OCI-LY3 (cell line): ENCODE data around the gene EHBP1.

Experiments
- H2AFZ ChIP-seq: fragments of 200-600, 300-600 bp; shearing (Covaris generic); 2 replicates; pipeline ENCODE4 v1.6.0; 2014; ENCODE audit warnings: antibody characterized with exemption, low read depth, low read length
- H3K27ac ChIP-seq: fragments of 200-600, 300-600 bp; sonication (generic); 2 replicates; pipeline ENCODE4 v1.5.1; 2014; ENCODE audit warnings: mild to moderate bottlenecking, low read length, moderate library complexity, mixed read lengths
- H3K27me3 ChIP-seq: fragments of 200-600, 300-600 bp; sonication (generic); 2 replicates; pipeline ENCODE4 v1.6.1; 2014; ENCODE audit warnings: low read depth, low read length, mixed read lengths
- H3K36me3 ChIP-seq: fragments of 200-600, 300-600 bp; sonication (generic); replicated peaks from 2 replicates; pipeline ENCODE3; 2014; ENCODE audit warnings: low read depth, low read length, mixed read lengths
- H3K4me1 ChIP-seq: fragments of 300-600, 200-600 bp; sonication (generic); 2 replicates; pipeline ENCODE4 v1.6.1; 2014; ENCODE audit warnings: low read length, mixed read lengths
- H3K4me2 ChIP-seq: fragments of 200-600, 300-600 bp; sonication (generic); 2 replicates; pipeline ENCODE4 v1.6.1; 2014; ENCODE audit warnings: low read length, mixed read lengths
- H3K4me3 ChIP-seq: fragments of 300-600, 200-600 bp; sonication (generic); 2 replicates; pipeline ENCODE4 v1.5.1; 2014; ENCODE audit warnings: antibody characterized with exemption, mild to moderate bottlenecking, low read length, moderate library complexity
- H3K79me2 ChIP-seq: fragments of 300-600, 200-600 bp; shearing (Covaris generic); 2 replicates; pipeline ENCODE4 v1.6.1; 2014; ENCODE audit warnings: mild to moderate bottlenecking, low read length, mixed read lengths
- H3K9ac ChIP-seq: fragments of 300-600, 200-600 bp; shearing (Covaris generic); 2 replicates; pipeline ENCODE4 v1.6.0; 2014; ENCODE audit warnings: mild to moderate bottlenecking, low read length, moderate library complexity
- H3K9me3 ChIP-seq: fragments of 200-600, 300-600 bp; shearing (Covaris generic); 2 replicates; pipeline ENCODE4 v1.6.1; 2014; ENCODE audit warnings: low read length, mixed read lengths; ENCODE audit not compliant: insufficient read depth
- H4K20me1 ChIP-seq: fragments of 200-600, 300-600 bp; sonication (generic); 2 replicates; pipeline ENCODE4 v1.6.1; 2016; ENCODE audit warnings: low read length, mixed read lengths; ENCODE audit not compliant: insufficient read depth
- EZH2phosphoT487 ChIP-seq: fragments of 200-600 bp; shearing (Covaris generic); IDR thresholded peaks from 2 replicates; pipeline ENCODE4 v1.6.1; 2018; ENCODE audit warnings: antibody characterized with exemption, mixed run types, low read depth
- TF ChIP-seq, protein P1 (sequence below): fragments of 200-600, 300-600 bp; sonication (generic); IDR thresholded peaks from 2 replicates; pipeline ENCODE4 v1.5.1; 2014; ENCODE audit warnings: antibody characterized with exemption, low read length, low read depth

The EHBP1 gene

DNA sequence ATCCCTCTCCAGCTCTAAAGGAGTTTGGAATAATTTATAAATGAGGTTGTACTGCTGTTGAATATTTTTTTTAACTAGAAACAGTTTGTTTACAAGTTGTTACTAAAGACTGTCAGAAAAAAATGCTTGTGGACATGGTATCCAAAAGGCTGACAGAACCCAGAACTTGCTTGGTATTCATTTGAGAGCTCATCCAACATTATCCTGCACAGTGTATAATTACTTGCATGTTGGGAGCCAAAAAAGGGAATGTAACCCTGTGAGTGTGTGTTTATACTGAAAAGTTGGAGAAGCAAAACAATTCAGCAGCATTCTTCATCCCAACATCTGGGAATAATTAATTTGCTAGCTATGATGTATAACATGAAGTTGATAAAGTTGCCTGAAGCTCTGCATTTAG, 42.1 kb upstream of the EHBP1 start:
- Histone ChIP-seq H3K4me2 (no peak overlapping the region), H3K9me3 (no peaks in the 10 kb centered on the region), H2AFZ (no peak overlapping the region), H3K4me3 (no peak overlapping the region), H3K27me3 (peaks cover 3% of the 10 kb centered on the region; the same call in 1 of the 2 replicates), H4K20me1 (no peaks in the 10 kb centered on the region), H3K79me2 (no peaks in the 10 kb centered on the region), H3K36me3 (no peaks in the 10 kb centered on the region), H3K9ac (no peak overlapping the region), H3K27ac (no peak overlapping the region), H3K4me1 (peaks cover 24% of the 10 kb centered on the region)
- no peak for TF ChIP-seq EZH2phosphoT487
- TF ChIP-seq, protein P1, sequence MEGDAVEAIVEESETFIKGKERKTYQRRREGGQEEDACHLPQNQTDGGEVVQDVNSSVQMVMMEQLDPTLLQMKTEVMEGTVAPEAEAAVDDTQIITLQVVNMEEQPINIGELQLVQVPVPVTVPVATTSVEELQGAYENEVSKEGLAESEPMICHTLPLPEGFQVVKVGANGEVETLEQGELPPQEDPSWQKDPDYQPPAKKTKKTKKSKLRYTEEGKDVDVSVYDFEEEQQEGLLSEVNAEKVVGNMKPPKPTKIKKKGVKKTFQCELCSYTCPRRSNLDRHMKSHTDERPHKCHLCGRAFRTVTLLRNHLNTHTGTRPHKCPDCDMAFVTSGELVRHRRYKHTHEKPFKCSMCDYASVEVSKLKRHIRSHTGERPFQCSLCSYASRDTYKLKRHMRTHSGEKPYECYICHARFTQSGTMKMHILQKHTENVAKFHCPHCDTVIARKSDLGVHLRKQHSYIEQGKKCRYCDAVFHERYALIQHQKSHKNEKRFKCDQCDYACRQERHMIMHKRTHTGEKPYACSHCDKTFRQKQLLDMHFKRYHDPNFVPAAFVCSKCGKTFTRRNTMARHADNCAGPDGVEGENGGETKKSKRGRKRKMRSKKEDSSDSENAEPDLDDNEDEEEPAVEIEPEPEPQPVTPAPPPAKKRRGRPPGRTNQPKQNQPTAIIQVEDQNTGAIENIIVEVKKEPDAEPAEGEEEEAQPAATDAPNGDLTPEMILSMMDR: no peak

GRCh38 chr2:62663920-62664795, 41.4 kb upstream of the EHBP1 start:
- Histone ChIP-seq H3K79me2 (no peaks in the 10 kb centered on the region), H3K36me3 (no peaks in the 10 kb centered on the region), H4K20me1 (no peaks in the 10 kb centered on the region), H3K4me2 (no peak overlapping the region), H3K27me3 (peaks cover 3% of the 10 kb centered on the region; the same call in 1 of the 2 replicates), H3K4me3 (no peak overlapping the region), H3K9ac (no peak overlapping the region), H3K27ac (no peak overlapping the region), H3K4me1 (peaks cover 24% of the 10 kb centered on the region), H2AFZ (no peak overlapping the region), H3K9me3 (no peaks in the 10 kb centered on the region)
- TF ChIP-seq, protein P1: no peak
- no peak for TF ChIP-seq EZH2phosphoT487

DNA sequence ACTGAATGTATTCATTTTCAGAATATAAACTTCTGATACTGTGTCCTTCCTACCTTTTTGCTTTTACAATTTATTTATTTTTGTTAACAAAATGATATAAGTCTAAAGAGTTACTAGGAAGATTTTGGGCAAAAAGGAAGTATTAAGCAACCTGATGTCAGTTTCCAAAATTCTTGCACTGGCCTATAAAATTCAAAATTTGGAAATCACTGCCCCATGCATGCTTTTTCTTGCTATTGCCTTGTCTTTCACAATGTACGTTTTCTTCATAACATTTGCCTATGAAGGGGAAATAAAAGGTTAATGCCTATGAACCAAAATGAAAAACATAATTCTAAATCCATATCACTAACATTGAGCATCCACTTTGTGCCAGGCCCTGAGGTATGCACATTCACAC, 40.1 kb upstream of the EHBP1 start:
- H3K79me2 ChIP-seq: no peaks in the 10 kb centered on the region
- no peak overlapping the region for H3K27ac ChIP-seq
- no peaks in the 10 kb centered on the region for H3K9me3 ChIP-seq
- H3K4me2 ChIP-seq: no peak overlapping the region
- no peaks in the 10 kb centered on the region for H3K36me3 ChIP-seq
- H3K4me3 ChIP-seq: no peak overlapping the region
- H4K20me1 ChIP-seq: no peaks in the 10 kb centered on the region
- H3K9ac ChIP-seq: no peak overlapping the region
- TF ChIP-seq, protein P1: no peak
- TF ChIP-seq EZH2phosphoT487: no peak
- peaks cover 13% of the 10 kb centered on the region for H3K4me1 ChIP-seq
- no peak overlapping the region for H2AFZ ChIP-seq
- peaks cover 3% of the 10 kb centered on the region; the same call in 1 of the 2 replicates for H3K27me3 ChIP-seq

GRCh38 chr2:62669180-62669579, 36.3 kb upstream of the EHBP1 start:
- H3K27ac ChIP-seq: no peak overlapping the region
- H4K20me1 ChIP-seq: no peaks in the 10 kb centered on the region
- no peak overlapping the region for H3K4me3 ChIP-seq
- H3K4me1 ChIP-seq: no peaks in the 10 kb centered on the region
- H3K9ac ChIP-seq: no peak overlapping the region
- TF ChIP-seq, protein P1: no peak
- no peak for TF ChIP-seq EZH2phosphoT487
- H2AFZ ChIP-seq: no peak overlapping the region
- H3K9me3 ChIP-seq: no peaks in the 10 kb centered on the region
- H3K79me2 ChIP-seq: no peaks in the 10 kb centered on the region
- no peaks in the 10 kb centered on the region for H3K27me3 ChIP-seq
- no peaks in the 10 kb centered on the region for H3K36me3 ChIP-seq
- no peak overlapping the region for H3K4me2 ChIP-seq
